A673 (cell line): ENCODE data around the gene FANCL. TPM values are rescaled to one million over a fixed set of nuclear protein-coding genes. Genes with fewer than 3 reads are reported as not detected.
"Not testable (repeated sequence)": the region's sequence is repeated elsewhere in the genome, so short reads cannot be mapped to it uniquely, and the experiment has no call there.

Source experiments
- BruUV-seq: library from RNA; stranded (reverse); fragments of 400-500 nt; replicated peaks from 2 replicates; lab custom pipeline; 2021; lab: Mats Ljungman, UMichigan
- CTCF ChIA-PET: fragments of 300-600 bp; sonication (Branson Sonifier 250); formaldehyde crosslinking; loops from one replicate; lab custom pipeline; 2022; ENCODE audit warnings: antibody characterized with exemption; lab: Charles Lee
- POLR2A ChIA-PET: fragments of 300-600 bp; sonication (Branson Sonifier 250); formaldehyde crosslinking; loops from one replicate; lab custom pipeline; 2022; ENCODE audit warnings: antibody characterized with exemption; ENCODE audit not compliant: low non-redundant PET; lab: Charles Lee
- DNase-seq: peaks from one replicate; pipeline ENCODE4 v3.0.0-alpha.2; 2015; ENCODE audit warnings: low spot score
- H3K27ac ChIP-seq: fragments of 200-600 bp; sonication (generic); 2 replicates; pipeline ENCODE4 v1.5.1; 2016; ENCODE audit warnings: mixed run types, low read depth, mild to moderate bottlenecking, mixed read lengths, antibody characterized with exemption, low read length; ENCODE audit not compliant: poor library complexity, severe bottlenecking
- H3K27me3 ChIP-seq: fragments of 200-600 bp; sonication (generic); replicated peaks from 2 replicates; pipeline ENCODE4 v1.6.1; 2017; ENCODE audit warnings: mixed run types, low read depth, mild to moderate bottlenecking, mixed read lengths, antibody characterized with exemption, low read length; ENCODE audit not compliant: insufficient read depth, poor library complexity
- H3K36me3 ChIP-seq: fragments of 200-600 bp; sonication (generic); 2 replicates; pipeline ENCODE4 v1.6.1; 2016; ENCODE audit warnings: mixed run types, mild to moderate bottlenecking, mixed read lengths, antibody characterized with exemption, low read length; ENCODE audit not compliant: insufficient read depth, poor library complexity, severe bottlenecking
- H3K4me1 ChIP-seq: fragments of 200-600 bp; sonication (generic); 2 replicates; pipeline ENCODE4 v1.6.1; 2017; ENCODE audit warnings: mixed run types, mild to moderate bottlenecking, mixed read lengths, antibody characterized with exemption, low read length; ENCODE audit not compliant: insufficient read depth, poor library complexity, severe bottlenecking
- H3K4me3 ChIP-seq: fragments of 200-600 bp; sonication (generic); 2 replicates; pipeline ENCODE4 v1.5.1; 2016; ENCODE audit warnings: low read depth, mixed run types, mild to moderate bottlenecking, mixed read lengths, low read length; ENCODE audit not compliant: poor library complexity, severe bottlenecking
- H3K9me3 ChIP-seq: fragments of 200-600 bp; sonication (generic); 2 replicates; pipeline ENCODE4 v1.6.1; 2016; ENCODE audit warnings: mixed run types, low read depth, mild to moderate bottlenecking, mixed read lengths, antibody characterized with exemption, low read length; ENCODE audit not compliant: poor library complexity, severe bottlenecking
- CTCF ChIP-seq: fragments of 300-800, 200-600 bp; sonication (generic); conservative IDR thresholded peaks from 2 replicates; pipeline ENCODE4 v1.5.1; 2017; ENCODE audit warnings: low read depth, mild to moderate bottlenecking, antibody characterized with exemption, low read length, moderate library complexity, mixed read lengths
- EZH2 ChIP-seq: fragments of 200-600 bp; sonication (generic); IDR thresholded peaks from 2 replicates; pipeline ENCODE4 v1.6.1; 2017; ENCODE audit warnings: borderline replicate concordance, low read depth, mild to moderate bottlenecking, mixed read lengths, antibody characterized with exemption, low read length; ENCODE audit not compliant: poor library complexity, severe bottlenecking
- intact Hi-C: fragments of 100-400 bp; cut with micrococcal nuclease; formaldehyde crosslinking; loops from one replicate; pipeline ENCODE4 v1.10.0; 2022; ENCODE audit not compliant: unreplicated experiment
- total RNA-seq: library from RNA; stranded (reverse); gene quantifications from 2 replicates; pipeline ENCODE4 v1.2.3, GENCODE V29; 2021

Gene FANCL
- total RNA-seq, 1 experiment from 2014 or later, result 34.7 TPM

GRCh38 chr2:58261209-58261608, 20.1 kb upstream of the FANCL start:
- no TSS peak for BruUV-seq
- Histone ChIP-seq H3K9me3 (no peaks in the 10 kb centered on the region), H3K4me3 (no peak overlapping the region), H3K27me3 (no peaks in the 10 kb centered on the region), H3K4me1 (no peaks in the 10 kb centered on the region), H3K27ac (no peak overlapping the region), H3K36me3 (no peaks in the 10 kb centered on the region)
- no peak for DNase-seq
- CTCF ChIA-PET, result no interaction called here
- intact Hi-C loops, result no loop called here
- POLR2A ChIA-PET, result no interaction called here
- TF ChIP-seq EZH2 (no peak), CTCF (no peak)

DNA sequence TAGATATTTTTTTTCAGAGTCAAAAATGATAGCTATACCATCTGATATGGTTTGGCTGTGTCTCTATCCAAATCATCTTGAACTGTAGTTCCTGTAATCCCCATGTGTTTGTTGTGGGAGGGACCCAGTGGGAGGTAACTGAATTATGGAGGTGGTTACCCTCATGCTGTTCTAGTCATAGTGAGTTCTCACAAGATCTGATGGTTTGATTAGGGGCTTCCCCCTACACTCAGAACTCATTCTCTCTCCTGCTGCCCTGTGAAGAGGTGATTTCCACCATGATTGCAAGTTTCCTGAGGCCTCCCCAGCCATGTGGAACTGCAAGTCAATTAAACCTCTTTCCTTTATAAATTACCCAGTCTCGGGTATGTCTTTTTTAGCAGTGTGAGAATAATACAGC, 17.3 kb upstream of the FANCL start:
- H3K27ac ChIP-seq, CTCF ChIA-PET, POLR2A ChIA-PET, H3K4me3 ChIP-seq, H3K9me3 ChIP-seq, H3K4me1 ChIP-seq, intact Hi-C loops, H3K27me3 ChIP-seq, BruUV-seq, H3K36me3 ChIP-seq, DNase-seq: not testable (repeated sequence)

- BruUV-seq, POLR2A ChIA-PET, H3K4me1 ChIP-seq, H3K4me3 ChIP-seq, CTCF ChIA-PET, DNase-seq, H3K27ac ChIP-seq, H3K27me3 ChIP-seq, intact Hi-C loops, H3K36me3 ChIP-seq, H3K9me3 ChIP-seq: not testable (repeated sequence)
Measured at GRCh38 chr2:58251331-58252201, 10.4 kb upstream of the FANCL start.

DNA sequence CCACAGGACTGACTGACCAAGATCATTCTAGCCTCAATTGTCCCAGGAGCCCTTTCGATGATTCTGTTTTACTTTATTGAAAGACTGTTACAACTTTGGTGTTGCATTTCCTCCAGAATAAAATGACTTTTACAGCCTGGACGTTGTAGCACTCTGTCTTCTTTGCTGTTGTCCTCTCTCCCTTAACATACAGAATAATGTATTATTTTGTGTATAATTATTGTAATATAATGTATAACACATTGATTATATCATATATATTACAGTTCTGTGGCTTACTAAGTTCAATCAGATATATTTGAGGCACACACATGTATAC, 380 bp upstream of the FANCL start:
- CTCF ChIA-PET, result interaction anchor here (0.9 kb wide), 1 partner anchor 336 kb away, joined by 3 read pairs; no protein-coding TSS in a partner anchor
- Histone ChIP-seq H3K4me1 (peaks cover 12% of the 10 kb centered on the region), H3K36me3 (no peaks in the 10 kb centered on the region), H3K27ac (peak overlapping the region; percentile 92), H3K27me3 (no peaks in the 10 kb centered on the region), H3K4me3 (peak overlapping the region; percentile 77), H3K9me3 (no peaks in the 10 kb centered on the region)
- intact Hi-C loops, result loop anchor here (10.0 kb wide), 1 partner anchor 197 kb away; the partner anchor contains the start of gene VRK2
- TF ChIP-seq EZH2, result no peak
- no peak for TF ChIP-seq CTCF
- POLR2A ChIA-PET, result no interaction called here
- BruUV-seq, result no TSS peak
- no peak for DNase-seq
